ENCODE measurements around the gene IGF1R.

- no peak for TF ChIP-seq CTCF (IDR thresholded peaks at IDR 0.05; ENCODE audit: borderline replicate concordance, extremely low read depth, low read length, poor library complexity, severe bottlenecking)
- no peak for TF ChIP-seq EZH2 (IDR thresholded peaks at IDR 0.05; ENCODE audit: borderline replicate concordance, low read depth, low read length, severe bottlenecking)
Observed at GRCh38 chr15:98815207-98815606, 166.9 kb downstream of the IGF1R start.

Measured in DND-41 (cell line).